HepG2 (cell line): ENCODE results near the gene SLC22A7. TPM values are rescaled to one million over a fixed set of nuclear protein-coding genes. Genes with fewer than 3 reads are reported as not detected.

Experiments
- CREM ChIP-seq, 2 experiments: sonication (generic) in 1 of 2; formaldehyde crosslinking in 1 of 2; IDR thresholded peaks; 2 replicates each; pipeline versions ENCODE4 v1.4.0 to v1.6.1; 2016 to 2020; ENCODE audit warnings: antibody characterized with exemption in 1 of 2, mild to moderate bottlenecking in 1 of 2, missing genetic modification reagents in 1 of 2
- HDAC2 ChIP-seq: sonication (generic); formaldehyde crosslinking; IDR thresholded peaks from 2 replicates; pipeline ENCODE4 v1.4.0; 2020; ENCODE audit warnings: missing genetic modification reagents
- KDM3A ChIP-seq: IDR thresholded peaks from 2 replicates; pipeline ENCODE4 v1.6.1; 2018; ENCODE audit warnings: low read depth, missing compliant biosample characterization
- KMT2B ChIP-seq: IDR thresholded peaks from 2 replicates; pipeline ENCODE4 v1.6.1; 2016; ENCODE audit warnings: missing genetic modification reagents, missing compliant biosample characterization
- MED1 ChIP-seq: sonication (generic); formaldehyde crosslinking; IDR thresholded peaks from 2 replicates; pipeline ENCODE4 v1.4.0; 2020; ENCODE audit warnings: missing genetic modification reagents
- MYC ChIP-seq: sonication (generic); formaldehyde crosslinking; IDR thresholded peaks from 2 replicates; pipeline ENCODE4 v1.9.0; 2021; ENCODE audit warnings: missing genetic modification reagents, borderline replicate concordance
- RAD21 ChIP-seq: fragments of 450-650 bp; formaldehyde crosslinking; IDR thresholded peaks from 2 replicates; pipeline ENCODE4 v1.5.0; 2020; ENCODE audit warnings: mild to moderate bottlenecking
- SOX5 ChIP-seq: IDR thresholded peaks from 2 replicates; pipeline ENCODE4 v1.6.1; 2016; ENCODE audit warnings: borderline replicate concordance
- STAG1 ChIP-seq: sonication (generic); formaldehyde crosslinking; IDR thresholded peaks from 2 replicates; pipeline ENCODE4 v1.4.0; 2020; ENCODE audit warnings: missing genetic modification reagents
- ZFP36L2 ChIP-seq: sonication (generic); formaldehyde crosslinking; IDR thresholded peaks from 2 replicates; pipeline ENCODE4 v1.4.0; 2020; ENCODE audit warnings: missing genetic modification reagents
- ZIK1 ChIP-seq: sonication (generic); formaldehyde crosslinking; IDR thresholded peaks from 2 replicates; pipeline ENCODE4 v1.5.0; 2020; ENCODE audit warnings: mild to moderate bottlenecking, low read depth, missing genetic modification reagents, borderline replicate concordance
- ZNF143 ChIP-seq: sonication (generic); formaldehyde crosslinking; IDR thresholded peaks from 2 replicates; pipeline ENCODE4 v1.4.0; 2020; ENCODE audit warnings: missing genetic modification reagents
- ZNF572 ChIP-seq: sonication (generic); formaldehyde crosslinking; IDR thresholded peaks from 2 replicates; pipeline ENCODE4 v1.5.1; 2020; ENCODE audit warnings: mild to moderate bottlenecking, missing genetic modification reagents
- ZNF768 ChIP-seq: sonication (generic); formaldehyde crosslinking; IDR thresholded peaks from 2 replicates; pipeline ENCODE4 v1.4.0; 2020; ENCODE audit warnings: missing genetic modification reagents
- polyA plus RNA-seq, 8 experiments: library from polyadenylated mRNA; depleted of rRNA in 3 of 8; stranded (reverse) in 7 of 8; unstranded in 1 of 8; fragments of >200 nt; fragmentation: Illumina TruSeq in 4 of 8; extraction: Trizol in 4 of 8; gene quantifications; 2 replicates each; pipeline versions ENCODE4 v1.2.1 to v1.2.3, GENCODE V29; 2011 to 2016; ENCODE audit warnings: low read depth in 4 of 8, missing spikeins in 1 of 8, mixed read lengths in 1 of 8; ENCODE audit not compliant: insufficient read depth in 1 of 8
- total RNA-seq, 5 experiments: library from RNA; depleted of rRNA; stranded (reverse); fragments of >200 nt; fragmentation: Illumina TruSeq; extraction: Trizol; gene quantifications; 2 replicates each; pipeline ENCODE4 v1.2.3, GENCODE V29; 2016; ENCODE audit warnings: low read depth in 1 of 5
- TF ChIP-seq, protein P1 (sequence below): sonication (generic); formaldehyde crosslinking; IDR thresholded peaks from 2 replicates; pipeline ENCODE4 v1.9.0; 2021; ENCODE audit warnings: missing genetic modification reagents, borderline replicate concordance
- TF ChIP-seq, protein P2 (sequence below): IDR thresholded peaks from 2 replicates; pipeline ENCODE4 v1.6.1; 2018; ENCODE audit warnings: missing genetic modification reagents, mild to moderate bottlenecking, missing compliant biosample characterization
- TF ChIP-seq, protein P3 (sequence below): sonication (generic); formaldehyde crosslinking; IDR thresholded peaks from 2 replicates; pipeline ENCODE4; 2020; ENCODE audit warnings: missing genetic modification reagents, mild to moderate bottlenecking, borderline replicate concordance
- TF ChIP-seq, protein P4 (sequence below): sonication (generic); formaldehyde crosslinking; IDR thresholded peaks from 2 replicates; pipeline ENCODE4 v1.4.0; 2020; ENCODE audit warnings: missing genetic modification reagents
- TF ChIP-seq, protein P5 (sequence below): sonication (generic); formaldehyde crosslinking; IDR thresholded peaks from 2 replicates; pipeline ENCODE4 v1.4.0; 2020; ENCODE audit warnings: mild to moderate bottlenecking, missing genetic modification reagents

Gene SLC22A7
- total and polyA plus RNA-seq, 2 of the 13 experiments (the other 11 are each of a cell fraction or from before 2014, with no cell fraction given), result 5.3 to 22.6 TPM

DNA sequence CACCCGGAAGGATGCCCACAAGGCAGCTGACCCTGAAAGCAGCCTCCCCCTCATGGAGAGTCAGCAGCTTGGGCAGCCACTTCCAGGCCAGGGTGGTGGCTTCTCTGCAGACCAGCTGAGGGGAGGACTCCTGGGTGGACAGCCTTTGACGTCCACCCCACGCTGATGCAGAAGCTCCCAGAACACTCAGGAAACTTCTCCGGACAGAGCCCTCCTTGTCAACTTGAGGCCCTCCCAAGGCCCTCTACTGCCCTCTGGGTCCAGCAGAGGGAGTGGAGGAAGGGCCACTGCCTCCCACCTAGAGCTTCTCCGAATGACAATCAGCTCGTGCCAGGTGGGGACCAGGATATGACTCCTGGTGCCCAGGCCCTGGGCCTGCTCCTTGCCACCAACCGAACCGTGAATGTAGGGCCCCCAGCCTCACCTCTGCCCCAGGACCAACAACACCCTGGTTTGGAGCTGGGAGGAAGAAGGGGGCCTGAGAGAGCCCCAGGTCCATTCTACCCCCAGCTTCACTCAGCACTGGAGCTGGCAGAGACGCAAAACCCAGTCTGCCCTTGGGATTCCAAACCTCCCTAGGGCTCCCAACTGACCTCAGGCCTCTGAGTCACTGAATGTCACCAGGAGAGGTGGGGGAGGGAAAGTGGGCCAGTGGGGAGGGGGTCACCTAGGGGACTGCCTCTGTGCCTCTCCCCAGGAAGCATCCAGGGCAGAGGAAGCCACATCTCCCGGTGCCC lies 10.9 kb upstream of the SLC22A7 start (continued):
- TF ChIP-seq, protein P1, sequence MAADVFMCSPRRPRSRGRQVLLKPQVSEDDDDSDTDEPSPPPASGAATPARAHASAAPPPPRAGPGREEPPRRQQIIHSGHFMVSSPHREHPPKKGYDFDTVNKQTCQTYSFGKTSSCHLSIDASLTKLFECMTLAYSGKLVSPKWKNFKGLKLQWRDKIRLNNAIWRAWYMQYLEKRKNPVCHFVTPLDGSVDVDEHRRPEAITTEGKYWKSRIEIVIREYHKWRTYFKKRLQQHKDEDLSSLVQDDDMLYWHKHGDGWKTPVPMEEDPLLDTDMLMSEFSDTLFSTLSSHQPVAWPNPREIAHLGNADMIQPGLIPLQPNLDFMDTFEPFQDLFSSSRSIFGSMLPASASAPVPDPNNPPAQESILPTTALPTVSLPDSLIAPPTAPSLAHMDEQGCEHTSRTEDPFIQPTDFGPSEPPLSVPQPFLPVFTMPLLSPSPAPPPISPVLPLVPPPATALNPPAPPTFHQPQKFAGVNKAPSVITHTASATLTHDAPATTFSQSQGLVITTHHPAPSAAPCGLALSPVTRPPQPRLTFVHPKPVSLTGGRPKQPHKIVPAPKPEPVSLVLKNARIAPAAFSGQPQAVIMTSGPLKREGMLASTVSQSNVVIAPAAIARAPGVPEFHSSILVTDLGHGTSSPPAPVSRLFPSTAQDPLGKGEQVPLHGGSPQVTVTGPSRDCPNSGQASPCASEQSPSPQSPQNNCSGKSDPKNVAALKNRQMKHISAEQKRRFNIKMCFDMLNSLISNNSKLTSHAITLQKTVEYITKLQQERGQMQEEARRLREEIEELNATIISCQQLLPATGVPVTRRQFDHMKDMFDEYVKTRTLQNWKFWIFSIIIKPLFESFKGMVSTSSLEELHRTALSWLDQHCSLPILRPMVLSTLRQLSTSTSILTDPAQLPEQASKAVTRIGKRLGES (CRISPR knock-in tag), result no peak
- TF ChIP-seq SOX5 (peak; percentile 13; the same call in 1 of the 2 replicates), HDAC2 (CRISPR knock-in tag) (peak; percentile 57; the same call in 1 of the 2 replicates), STAG1 (peak; percentile 79), MED1 (0 out of 2 replicates have a peak, but pooled peaks have one; percentile 58), ZNF572 (0 out of 2 replicates have a peak, but pooled peaks have one; percentile 1), ZNF143 (CRISPR knock-in tag) (no peak), ZNF768 (peak; percentile 19; the same call in 1 of the 2 replicates), RAD21 (CRISPR knock-in tag) (peak; percentile 87), CREM (IDR thresholded peaks at IDR 0.05) (no peak), CREM (CRISPR knock-in tag; IDR thresholded peaks at IDR 0.05) (no peak), ZFP36L2 (no peak), KMT2B (CRISPR knock-in tag) (peak; percentile 5; the same call in 1 of the 2 replicates), KDM3A (CRISPR knock-in tag) (peak; percentile 10; the same call in 1 of the 2 replicates), ZIK1 (CRISPR knock-in tag) (no peak), MYC (0 out of 2 replicates have a peak, but pooled peaks have one; percentile 28)
- TF ChIP-seq, protein P2, sequence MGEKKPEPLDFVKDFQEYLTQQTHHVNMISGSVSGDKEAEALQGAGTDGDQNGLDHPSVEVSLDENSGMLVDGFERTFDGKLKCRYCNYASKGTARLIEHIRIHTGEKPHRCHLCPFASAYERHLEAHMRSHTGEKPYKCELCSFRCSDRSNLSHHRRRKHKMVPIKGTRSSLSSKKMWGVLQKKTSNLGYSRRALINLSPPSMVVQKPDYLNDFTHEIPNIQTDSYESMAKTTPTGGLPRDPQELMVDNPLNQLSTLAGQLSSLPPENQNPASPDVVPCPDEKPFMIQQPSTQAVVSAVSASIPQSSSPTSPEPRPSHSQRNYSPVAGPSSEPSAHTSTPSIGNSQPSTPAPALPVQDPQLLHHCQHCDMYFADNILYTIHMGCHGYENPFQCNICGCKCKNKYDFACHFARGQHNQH (CRISPR knock-in tag), result peak; percentile 17; the same call in 1 of the 2 replicates
- TF ChIP-seq, protein P3, sequence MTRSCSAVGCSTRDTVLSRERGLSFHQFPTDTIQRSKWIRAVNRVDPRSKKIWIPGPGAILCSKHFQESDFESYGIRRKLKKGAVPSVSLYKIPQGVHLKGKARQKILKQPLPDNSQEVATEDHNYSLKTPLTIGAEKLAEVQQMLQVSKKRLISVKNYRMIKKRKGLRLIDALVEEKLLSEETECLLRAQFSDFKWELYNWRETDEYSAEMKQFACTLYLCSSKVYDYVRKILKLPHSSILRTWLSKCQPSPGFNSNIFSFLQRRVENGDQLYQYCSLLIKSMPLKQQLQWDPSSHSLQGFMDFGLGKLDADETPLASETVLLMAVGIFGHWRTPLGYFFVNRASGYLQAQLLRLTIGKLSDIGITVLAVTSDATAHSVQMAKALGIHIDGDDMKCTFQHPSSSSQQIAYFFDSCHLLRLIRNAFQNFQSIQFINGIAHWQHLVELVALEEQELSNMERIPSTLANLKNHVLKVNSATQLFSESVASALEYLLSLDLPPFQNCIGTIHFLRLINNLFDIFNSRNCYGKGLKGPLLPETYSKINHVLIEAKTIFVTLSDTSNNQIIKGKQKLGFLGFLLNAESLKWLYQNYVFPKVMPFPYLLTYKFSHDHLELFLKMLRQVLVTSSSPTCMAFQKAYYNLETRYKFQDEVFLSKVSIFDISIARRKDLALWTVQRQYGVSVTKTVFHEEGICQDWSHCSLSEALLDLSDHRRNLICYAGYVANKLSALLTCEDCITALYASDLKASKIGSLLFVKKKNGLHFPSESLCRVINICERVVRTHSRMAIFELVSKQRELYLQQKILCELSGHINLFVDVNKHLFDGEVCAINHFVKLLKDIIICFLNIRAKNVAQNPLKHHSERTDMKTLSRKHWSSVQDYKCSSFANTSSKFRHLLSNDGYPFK (CRISPR knock-in tag), result 0 out of 2 replicates have a peak, but pooled peaks have one; percentile 17
- TF ChIP-seq, protein P4, sequence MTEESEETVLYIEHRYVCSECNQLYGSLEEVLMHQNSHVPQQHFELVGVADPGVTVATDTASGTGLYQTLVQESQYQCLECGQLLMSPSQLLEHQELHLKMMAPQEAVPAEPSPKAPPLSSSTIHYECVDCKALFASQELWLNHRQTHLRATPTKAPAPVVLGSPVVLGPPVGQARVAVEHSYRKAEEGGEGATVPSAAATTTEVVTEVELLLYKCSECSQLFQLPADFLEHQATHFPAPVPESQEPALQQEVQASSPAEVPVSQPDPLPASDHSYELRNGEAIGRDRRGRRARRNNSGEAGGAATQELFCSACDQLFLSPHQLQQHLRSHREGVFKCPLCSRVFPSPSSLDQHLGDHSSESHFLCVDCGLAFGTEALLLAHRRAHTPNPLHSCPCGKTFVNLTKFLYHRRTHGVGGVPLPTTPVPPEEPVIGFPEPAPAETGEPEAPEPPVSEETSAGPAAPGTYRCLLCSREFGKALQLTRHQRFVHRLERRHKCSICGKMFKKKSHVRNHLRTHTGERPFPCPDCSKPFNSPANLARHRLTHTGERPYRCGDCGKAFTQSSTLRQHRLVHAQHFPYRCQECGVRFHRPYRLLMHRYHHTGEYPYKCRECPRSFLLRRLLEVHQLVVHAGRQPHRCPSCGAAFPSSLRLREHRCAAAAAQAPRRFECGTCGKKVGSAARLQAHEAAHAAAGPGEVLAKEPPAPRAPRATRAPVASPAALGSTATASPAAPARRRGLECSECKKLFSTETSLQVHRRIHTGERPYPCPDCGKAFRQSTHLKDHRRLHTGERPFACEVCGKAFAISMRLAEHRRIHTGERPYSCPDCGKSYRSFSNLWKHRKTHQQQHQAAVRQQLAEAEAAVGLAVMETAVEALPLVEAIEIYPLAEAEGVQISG (CRISPR knock-in tag), result no peak
- TF ChIP-seq, protein P5, sequence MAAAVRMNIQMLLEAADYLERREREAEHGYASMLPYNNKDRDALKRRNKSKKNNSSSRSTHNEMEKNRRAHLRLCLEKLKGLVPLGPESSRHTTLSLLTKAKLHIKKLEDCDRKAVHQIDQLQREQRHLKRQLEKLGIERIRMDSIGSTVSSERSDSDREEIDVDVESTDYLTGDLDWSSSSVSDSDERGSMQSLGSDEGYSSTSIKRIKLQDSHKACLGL, result 0 out of 2 replicates have a peak, but pooled peaks have one; percentile 8
